NCI-H510A (cell line): Measurements from ENCODE around the gene PSMD9.
"Not testable (repeated sequence)": the region's sequence is repeated elsewhere in the genome, so short reads cannot be mapped to it uniquely, and the experiment has no call there.

Experiments used
- DNase-seq: peaks from one replicate; lab custom pipeline; 2025; lab: John Stamatoyannopoulos, UW

The PSMD9 gene

DNA sequence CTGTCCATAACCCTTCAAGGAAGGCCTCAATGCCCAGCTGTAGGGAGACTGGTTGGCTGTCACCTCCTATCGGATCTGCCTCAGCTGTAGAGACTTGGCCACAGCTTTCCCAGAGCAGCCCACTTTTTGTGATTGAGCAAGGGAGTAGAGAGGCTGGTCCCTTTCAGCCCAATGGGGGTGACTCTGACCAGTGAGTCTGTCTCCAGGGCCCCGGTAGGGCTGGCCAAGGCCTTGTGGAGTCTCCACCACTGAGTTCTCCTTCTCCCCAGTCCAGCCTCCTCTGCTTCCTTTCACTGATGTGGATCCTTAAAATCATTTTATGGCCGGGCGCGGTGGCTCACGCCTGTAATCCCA, 15.4 kb upstream of the PSMD9 start:
- no peak for DNase-seq

DNA sequence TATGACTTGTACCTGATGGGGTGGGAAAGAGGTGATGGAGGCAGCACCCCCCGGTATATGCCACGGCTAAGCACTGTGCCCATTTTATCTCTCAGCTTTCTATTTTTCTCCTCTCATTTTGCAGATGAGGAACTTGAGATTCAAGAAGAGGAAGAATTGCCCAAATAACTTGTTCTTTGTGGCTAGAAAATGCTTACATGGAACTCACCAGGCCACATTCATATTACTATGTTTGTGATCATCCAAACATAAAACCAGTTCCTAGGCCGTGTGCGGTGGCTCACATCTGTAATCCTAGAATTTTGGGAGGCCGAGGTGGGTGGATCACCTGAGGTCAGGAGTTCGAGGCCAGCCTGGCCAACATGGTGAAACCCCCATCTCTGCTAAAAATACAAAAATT, 14.5 kb upstream of the PSMD9 start:
- no peak for DNase-seq

DNA sequence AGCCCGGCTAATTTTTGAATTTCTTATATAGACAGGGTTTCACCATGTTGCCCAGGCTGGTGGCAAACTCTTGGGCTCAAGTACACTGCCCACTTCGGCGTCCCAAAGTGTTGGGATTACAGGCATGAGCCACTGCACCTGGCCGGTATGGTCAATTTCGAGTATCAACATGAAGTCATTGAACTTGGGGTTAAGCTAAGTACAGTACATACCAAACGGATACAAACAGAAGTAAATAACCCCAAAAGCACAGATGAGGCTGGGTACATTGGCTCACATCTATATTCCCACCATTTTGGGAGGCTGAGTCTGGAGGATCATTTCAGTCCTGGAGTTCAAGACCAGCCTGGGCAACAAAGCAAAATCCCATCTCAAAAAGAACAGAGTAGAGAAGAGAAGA, 13.0 kb upstream of the PSMD9 start:
- no peak for DNase-seq

DNA sequence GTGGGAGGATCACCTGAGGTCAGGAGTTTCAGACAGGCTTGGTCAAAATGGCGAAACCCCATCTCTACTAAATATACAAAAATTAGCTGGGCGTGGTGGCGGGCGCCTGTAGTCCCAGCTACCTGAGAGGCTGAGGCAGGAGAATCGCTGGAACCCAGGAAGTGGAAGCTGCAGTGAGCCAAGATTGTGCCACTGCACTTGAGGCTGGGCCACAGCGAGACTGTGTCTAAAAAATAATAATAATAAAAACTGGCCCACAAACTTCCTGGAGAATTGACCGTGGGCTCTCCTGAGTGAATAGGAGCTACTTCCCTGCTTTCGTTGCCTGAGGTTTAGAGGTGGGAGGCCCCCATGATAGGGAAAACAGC, 12.5 kb upstream of the PSMD9 start:
- not testable (repeated sequence) for DNase-seq

DNA sequence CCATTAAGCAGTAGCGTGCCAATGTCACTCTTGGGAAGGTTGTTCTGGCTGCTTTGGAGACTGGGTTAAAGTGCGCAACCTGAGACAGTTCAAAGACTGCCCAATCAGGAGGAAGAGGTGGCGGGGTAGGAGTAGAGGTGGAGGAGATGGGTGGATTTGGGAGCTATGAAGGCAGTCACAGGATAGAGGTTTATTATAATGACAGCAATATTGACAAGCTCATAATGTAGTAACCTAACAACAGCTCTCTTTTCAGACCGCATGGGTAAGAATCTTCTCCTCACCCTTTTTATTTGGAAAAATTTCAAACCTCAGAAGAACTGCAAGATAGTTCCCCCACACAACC, 5.3 kb upstream of the PSMD9 start:
- peak; percentile 47 for DNase-seq

DNA sequence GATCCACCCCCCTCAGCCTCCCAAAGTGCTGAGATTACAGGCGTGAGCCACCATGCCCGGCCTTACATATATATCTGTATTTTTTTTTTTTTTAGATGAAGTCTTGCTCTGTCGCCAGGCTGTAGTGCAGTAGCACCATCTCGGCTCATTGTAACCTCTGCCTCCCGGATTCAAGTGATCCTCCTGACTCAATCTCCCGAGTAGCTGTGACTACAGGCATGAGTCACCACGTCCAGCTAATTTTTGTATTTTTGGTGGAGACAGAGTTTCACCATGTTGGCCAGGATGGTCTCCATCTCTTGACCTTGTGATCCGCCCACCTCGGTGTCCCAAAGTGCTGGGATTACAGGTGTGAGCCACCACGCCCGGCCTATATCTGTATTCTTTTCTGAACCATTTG, 3.5 kb upstream of the PSMD9 start:
- DNase-seq = not testable (repeated sequence)

DNA sequence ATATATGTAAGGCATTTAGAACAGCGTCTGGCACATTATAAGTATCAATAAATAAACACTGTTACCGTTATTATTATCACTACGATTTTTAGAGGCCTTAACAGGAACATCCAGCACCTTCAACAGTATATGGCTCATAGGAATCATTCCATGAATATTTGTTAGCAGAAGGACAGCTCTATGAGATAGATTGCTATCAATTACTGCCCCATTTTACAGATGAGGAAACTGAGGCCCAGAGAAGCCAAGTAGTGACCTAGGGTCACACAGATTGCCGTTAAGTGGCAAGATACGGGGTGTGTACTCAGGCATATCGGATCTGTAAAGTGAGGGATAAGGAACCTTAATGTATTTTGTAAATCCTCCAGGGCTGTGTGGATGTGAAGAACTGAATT, 510 bp upstream of the PSMD9 start:
- DNase-seq = no peak

DNA sequence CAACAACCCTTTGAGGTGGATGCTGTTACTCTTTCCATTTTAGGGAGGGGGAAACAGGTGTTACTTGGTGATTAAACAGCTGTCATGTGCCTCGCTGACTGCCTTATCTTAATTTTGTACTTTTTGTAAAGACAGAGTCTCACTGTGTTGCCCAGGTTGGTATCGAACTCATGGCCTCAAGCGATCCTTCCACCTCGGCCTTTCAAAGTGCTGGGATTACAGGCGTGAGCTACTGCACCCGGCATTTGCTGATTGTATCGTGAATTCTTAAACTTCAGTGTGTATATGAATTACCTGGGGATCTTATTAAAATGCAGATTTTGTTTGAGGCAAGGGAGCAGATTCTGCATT, 659 bp downstream of the PSMD9 start:
- DNase-seq = no peak

DNA sequence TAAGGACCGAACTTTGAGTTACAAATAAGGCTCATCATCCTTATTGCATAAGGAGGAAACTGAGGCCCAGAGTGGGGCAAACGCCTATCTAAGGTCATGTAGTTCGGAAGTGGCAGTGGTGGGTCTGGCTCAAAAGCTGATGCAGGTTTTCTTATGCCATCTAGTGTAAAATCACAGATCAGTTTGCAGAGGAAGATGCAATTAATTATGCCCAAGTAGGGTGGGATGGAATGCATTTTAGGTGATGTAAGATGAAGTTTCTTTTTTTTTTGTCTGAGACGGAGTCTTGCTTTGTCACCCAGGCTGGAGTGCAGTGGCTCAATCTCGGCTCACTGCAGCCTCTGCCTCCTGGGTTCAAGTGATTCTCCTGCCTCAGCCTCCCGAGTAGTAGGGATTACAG, 1.1 kb downstream of the PSMD9 start:
- DNase-seq = not testable (repeated sequence)

DNA sequence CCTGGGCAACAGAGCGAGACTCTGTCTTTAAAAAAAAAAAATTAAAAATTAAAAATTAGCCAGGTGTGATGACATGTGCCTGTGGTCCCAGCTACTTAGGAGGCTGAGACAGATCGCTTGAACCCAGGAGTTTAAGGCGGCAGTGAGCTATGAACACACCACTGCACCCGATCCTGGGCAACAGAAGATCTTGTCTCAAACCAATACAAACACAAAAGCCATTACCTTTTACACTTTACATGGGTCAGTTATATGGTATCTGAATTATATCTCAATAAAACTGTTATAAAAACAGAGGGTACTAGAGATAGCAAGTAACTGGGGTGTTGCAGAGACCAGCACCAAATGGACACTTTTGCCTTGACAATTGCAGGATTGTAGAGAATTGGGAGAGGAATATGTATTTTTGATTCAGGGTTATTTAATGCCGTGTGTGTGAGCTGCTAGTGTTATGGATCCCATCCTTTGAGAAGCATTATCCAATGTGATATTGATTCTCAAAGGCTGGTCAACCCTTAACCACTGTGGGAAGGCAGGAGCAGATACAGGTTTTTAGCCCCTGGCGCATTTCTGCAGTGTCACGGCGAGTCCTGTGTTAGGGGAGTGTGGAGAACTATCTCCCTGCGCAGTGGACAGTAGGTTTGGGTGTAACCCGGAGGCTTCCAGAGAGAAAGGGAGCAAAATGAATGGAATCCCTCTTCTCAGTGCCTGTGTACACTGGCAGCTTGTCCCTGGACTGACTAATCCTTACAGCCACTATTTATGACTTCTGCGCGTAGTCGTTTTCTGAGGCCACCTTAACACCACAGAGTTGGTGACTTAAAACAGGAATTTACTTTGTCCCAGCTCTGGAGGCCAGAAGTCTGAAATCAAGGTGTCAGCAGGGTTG, 4.3 kb downstream of the PSMD9 start:
- DNase-seq = no peak

DNA sequence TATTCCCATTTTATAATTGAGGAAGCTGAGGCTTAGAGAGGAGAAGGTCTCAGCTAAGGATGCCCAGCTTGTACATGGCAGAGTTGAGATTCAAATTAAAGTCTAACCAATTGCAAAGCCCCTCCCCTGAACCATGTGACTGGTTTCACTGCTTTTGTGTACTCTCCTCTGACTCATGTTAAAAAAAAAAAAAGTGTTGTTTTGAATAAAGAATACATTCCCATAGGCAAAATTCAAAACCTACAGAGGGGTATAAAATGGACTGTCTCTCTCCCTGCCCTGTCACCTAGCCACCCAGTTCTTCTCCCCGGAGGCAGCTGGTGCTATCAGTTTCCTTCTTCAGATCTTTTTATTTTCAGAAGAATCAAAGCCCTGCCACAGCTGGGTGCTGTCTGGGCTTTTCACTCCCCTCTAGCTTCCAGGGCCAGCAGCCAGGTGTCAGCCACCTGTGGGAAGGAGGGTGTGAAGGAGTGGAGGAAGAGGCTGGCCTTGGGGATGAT, 5.4 kb downstream of the PSMD9 start:
- no peak for DNase-seq

DNA sequence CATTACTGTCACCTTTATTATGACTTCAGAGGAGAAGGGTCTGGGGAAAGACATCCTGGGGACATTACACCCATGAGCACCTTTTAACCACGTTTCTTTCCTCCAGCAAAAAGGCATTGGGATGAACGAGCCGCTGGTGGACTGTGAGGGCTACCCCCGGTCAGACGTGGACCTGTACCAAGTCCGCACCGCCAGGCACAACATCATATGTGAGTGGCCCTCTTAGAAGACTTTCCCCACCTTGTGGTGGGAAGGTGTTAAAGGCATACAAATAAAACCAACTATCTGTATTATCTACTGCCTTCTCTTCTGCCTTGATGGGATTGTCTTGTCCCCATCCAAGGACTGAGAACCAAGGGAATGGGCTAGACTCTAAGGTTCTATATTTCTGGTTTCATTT, 6.0 kb downstream of the PSMD9 start:
- DNase-seq = no peak

DNA sequence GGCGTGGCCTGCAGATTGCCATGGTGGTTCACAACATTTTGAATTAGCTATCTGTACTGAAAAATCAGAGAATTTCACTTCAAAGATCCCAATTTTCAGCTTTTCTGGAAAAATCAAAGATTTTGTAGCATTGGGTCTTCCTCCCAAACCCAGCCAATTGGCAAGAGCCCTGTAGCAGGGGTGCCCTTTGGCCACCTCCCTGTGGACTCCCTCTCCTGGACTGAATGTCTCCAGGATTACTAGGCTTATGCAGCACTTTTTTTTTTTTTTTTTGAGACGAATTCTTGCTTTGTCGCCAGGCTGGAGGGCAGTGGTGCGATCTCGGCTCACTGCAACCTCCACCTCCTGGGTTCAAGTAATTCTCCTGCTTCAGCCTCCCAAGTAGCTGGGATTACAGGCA, 9.7 kb downstream of the PSMD9 start:
- DNase-seq = no peak

DNA sequence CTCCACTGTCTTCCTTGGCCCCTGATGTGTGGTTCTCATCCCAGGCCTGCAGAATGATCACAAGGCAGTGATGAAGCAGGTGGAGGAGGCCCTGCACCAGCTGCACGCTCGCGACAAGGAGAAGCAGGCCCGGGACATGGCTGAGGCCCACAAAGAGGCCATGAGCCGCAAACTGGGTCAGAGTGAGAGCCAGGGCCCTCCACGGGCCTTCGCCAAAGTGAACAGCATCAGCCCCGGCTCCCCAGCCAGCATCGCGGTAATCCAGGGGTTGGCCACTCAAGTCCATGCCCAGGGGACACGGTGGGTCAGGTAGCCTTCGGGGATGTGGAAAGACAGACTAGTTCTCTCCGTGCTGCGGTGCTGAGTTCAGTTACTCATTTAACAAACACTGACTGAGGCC, 11.0 kb downstream of the PSMD9 start:
- DNase-seq = no peak

DNA sequence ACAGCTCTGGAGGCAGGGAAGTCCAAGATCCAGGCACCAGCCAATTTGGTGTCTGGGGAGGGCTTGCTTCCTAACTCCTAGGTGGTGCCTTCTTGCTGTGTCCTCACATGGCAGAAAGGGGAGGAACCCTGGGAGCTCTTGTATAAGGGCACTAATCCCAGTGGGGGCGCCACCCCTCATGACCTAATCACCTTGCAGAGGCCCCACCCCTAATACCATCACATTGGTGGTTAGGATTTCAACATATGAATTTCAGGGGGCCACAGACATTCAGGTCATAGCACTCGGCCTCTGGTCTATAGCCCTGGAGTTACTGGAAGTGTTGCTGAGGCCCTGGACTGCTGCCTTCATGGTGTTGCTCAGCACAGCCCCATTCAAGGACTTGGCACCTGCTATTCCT, 14.6 kb downstream of the PSMD9 start:
- no peak for DNase-seq

DNA sequence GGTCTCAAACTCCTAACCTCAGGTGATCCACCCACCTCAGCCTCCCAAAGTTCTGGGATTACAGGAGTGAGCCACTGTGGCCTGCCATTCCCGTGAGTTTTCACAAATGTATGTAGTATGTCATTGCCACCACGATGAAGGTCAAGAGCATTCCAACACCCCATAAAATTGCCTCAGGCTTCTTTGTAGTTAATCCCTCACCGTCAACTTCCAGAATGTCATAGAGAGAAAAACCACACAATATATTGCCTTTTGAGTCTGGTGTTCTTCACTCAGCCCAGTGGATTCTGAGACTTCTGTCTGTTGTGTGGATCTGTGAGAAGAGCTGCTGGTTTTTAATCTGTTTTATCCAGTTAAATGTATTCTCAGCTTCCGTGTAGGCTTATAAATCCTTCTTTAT, 17.2 kb downstream of the PSMD9 start:
- DNase-seq = no peak

DNA sequence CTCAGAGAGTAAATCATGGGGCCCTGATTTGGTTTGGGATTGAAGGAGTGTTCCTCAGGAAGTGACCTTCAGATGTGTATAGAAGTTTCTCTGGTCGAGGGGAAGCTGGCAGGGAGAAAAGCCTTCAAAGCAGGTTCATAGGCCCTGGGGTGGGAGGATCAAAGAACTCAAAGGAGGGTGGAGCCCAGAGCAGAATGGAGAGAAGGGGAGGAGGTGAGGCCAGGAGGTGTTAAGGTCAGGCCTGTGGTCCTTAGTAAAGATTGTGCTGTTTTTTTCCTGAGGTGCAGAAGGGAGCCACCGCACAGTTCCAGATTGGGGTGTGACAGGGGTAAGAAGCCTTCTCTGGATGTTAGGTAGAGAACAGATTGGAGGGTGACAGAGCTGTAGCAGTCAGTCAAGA, 20.1 kb downstream of the PSMD9 start:
- DNase-seq = no peak

DNA sequence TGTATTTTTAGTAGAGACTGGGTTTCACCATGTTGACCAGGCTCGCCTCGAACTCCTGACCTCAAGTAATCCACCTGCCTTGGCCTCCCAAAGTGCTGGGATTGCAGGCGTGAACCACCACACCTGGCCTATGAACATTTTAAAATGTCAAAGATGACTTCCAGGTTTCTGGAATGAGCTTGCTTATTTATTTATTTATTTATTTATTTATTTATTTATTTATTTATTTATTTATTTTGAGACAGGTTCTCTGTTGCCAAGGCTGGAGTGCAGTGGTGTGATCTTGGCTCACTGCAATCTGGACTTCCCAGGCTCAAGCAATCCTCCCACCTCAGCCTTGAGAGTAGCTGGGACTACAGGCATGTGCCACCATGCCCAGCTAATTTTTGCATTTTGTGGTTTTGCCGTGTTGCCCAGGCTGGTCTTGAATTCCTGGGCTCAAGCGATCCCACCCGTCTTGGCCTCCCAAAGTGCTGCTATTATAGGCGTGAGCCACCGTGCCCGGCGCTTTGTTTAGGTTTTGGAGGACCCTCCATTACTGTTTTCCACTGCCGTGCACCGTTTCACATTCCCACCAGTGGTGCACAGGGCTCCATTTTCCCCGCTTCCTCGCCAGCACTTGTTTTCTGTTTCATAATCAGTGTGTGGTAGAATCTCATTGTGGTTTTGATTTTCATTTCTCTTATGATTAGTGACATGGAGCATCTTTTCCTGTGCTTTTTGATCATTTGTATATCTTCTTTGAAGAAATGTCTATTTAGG, 23.4 kb downstream of the PSMD9 start:
- DNase-seq = no peak

DNA sequence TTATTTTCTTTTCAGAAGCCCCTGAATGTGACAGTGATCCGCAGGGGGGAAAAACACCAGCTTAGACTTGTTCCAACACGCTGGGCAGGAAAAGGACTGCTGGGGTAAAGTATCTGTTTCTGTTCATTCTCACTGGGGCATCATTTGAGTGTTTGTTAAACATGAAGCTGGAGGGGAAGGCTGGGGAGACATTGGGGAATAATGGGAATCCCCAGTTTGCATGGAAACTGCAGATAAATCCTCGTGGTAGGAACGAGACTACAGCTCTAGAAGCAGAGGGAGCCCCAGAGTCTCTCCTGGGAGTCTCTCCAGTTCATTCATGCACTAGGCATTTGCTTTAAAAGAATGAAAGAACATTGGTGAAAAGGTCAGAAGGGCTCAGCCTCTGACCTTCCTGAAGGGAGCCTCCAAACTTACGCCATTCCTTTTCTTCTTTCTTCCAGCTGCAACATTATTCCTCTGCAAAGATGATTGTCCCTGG, 27.3 kb downstream of the PSMD9 start:
- no peak for DNase-seq

DNA sequence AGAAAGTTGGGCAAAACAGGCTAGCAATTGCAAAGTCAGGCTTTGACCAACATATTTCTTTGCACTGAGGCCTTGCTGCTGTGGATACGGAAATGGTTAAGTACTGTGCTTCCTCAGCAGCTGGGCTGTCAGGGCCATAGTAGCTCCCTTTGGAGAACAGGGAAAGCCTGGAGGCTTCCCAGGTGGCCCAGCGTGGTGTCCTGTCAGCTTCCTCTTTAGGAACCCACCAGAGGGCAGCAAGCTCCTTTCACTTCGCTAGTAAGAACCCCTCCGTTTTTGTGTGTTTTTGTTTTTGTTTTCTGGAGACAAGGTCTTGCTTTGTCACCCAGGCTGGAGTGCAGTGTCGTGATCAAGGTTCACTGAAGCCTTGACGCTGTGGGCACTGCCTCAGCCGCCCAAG, 28.1 kb downstream of the PSMD9 start:
- no peak for DNase-seq

DNA sequence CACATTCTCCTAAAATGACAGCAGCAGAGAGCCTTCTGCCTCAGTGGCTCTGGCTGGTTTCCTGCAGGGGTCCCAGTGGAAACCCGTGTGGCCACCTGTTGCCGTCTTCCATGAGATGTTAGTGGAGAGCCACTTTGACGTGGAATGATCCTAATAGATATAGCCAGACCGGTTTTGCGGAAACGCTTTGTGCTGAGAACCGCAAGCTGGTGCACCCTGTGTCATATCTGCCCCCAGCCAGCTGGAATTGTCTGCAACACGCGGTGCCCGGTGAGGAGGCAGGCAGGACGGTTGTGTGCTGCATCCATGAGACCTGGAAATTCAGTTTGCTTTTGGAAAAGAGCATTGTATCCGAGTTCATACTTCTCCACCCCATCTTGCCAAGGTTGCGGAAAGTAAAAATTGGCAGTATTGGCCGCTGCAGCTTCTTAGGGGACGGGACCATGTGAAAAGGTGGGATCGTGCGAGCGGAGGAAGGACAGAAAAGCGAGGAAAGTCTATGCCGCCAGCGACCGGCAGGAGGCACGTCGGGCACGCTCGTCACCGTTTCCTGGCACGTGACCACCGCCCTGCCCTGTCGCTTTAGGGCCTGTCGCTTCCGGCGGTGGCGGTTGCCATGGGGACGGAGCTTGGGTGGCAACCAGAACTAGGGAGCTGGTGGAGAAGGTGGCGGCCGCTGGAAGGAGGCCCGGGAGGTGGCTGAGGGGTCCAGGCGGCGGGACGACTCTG, 29.5 kb downstream of the PSMD9 start, which contains the start of gene CFAP251:
TSS of gene CFAP251 (plus strand) at position 643 of the 729 bp plus-strand sequence. CDS start 2,714 bp downstream, outside the sequence.
- peak; percentile 96 for DNase-seq

DNA sequence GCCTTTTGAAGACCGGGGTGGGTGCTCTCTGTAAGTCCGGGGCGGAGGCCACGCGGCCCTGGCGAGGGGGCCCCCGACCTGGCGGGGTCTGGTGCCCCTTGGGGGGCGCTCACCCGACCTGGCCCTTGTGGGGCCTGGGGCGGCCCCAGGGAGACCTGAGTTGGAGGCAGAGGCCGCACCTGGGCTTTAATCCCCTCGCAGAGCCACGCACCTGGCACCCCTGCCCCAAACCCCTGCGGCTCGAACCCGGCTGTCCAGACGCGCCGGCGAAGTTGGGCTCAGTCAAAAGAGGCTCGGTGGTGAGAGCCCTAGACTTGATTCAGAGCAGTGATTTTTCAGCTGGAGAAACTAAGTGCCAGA, 30.1 kb downstream of the PSMD9 start:
- no peak for DNase-seq

DNA sequence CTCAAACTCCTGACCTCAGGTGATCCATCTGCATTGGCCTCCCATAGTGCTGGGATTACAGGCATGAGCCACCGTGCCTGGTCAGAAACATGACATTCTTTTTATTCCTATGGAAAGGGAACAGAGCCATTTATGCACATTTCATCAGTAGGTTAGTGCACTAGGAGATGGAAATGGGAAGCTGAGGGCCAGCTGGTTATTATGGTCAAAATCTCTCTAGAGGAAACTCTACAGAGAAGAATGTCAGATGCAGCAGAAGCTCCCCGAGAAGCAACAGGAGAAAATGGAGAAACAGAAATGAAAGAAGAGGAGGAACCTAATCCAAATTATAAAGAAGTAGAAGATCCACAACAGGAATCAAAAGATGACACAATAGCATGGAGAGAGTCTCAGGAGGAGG, 32.5 kb downstream of the PSMD9 start:
- DNase-seq = no peak
